MM.1S (cell line): ENCODE data around the gene MPG.

Experiments
- EZH2 ChIP-seq: fragments of 300-600 bp; sonication (generic); optimal IDR thresholded peaks from 2 replicates; pipeline ENCODE3; 2017; ENCODE audit warnings: low read depth, mild to moderate bottlenecking, antibody characterized with exemption, low read length, mixed read lengths
- EZH2phosphoT487 ChIP-seq: fragments of 300-600 bp; sonication (generic); IDR thresholded peaks from 2 replicates; pipeline ENCODE4 v1.6.1; 2018; ENCODE audit warnings: antibody characterized with exemption, low read length
- TF ChIP-seq, protein P1 (sequence below): fragments of 300-600 bp; sonication (generic); IDR thresholded peaks from 2 replicates; pipeline ENCODE4 v1.5.1; 2016; ENCODE audit warnings: antibody characterized with exemption, low read length, mixed read lengths

- TF ChIP-seq, protein P1, sequence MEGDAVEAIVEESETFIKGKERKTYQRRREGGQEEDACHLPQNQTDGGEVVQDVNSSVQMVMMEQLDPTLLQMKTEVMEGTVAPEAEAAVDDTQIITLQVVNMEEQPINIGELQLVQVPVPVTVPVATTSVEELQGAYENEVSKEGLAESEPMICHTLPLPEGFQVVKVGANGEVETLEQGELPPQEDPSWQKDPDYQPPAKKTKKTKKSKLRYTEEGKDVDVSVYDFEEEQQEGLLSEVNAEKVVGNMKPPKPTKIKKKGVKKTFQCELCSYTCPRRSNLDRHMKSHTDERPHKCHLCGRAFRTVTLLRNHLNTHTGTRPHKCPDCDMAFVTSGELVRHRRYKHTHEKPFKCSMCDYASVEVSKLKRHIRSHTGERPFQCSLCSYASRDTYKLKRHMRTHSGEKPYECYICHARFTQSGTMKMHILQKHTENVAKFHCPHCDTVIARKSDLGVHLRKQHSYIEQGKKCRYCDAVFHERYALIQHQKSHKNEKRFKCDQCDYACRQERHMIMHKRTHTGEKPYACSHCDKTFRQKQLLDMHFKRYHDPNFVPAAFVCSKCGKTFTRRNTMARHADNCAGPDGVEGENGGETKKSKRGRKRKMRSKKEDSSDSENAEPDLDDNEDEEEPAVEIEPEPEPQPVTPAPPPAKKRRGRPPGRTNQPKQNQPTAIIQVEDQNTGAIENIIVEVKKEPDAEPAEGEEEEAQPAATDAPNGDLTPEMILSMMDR: no peak
- TF ChIP-seq EZH2phosphoT487 (no peak), EZH2 (no peak)
These were observed 8.8 kb upstream of the MPG start for GRCh38 chr16:69181-69580.
